ENCODE measurements around the gene ZNF598.

The ZNF598 gene

GRCh38 chr16:2033057-2033908 is 23.7 kb upstream of the ZNF598 start:
- Histone ChIP-seq H3K36me3 (ENCODE audit: control insufficient read depth, low read length) (no peaks in the 10 kb centered on the region), H3K4me3 (ENCODE audit: low read length) (no peak overlapping the region), H3K27ac (ENCODE audit: low read depth, low read length) (no peak overlapping the region), H4K20me1 (ENCODE audit: control insufficient read depth, insufficient read depth, low read depth, low read length) (no peaks in the 10 kb centered on the region), H3K9me3 (ENCODE audit: control insufficient read depth, insufficient read depth, low read length) (no peaks in the 10 kb centered on the region), H3K9me2 (replicated peaks; ENCODE audit: control insufficient read depth, low read length) (no peaks in the 10 kb centered on the region), H3K4me1 (ENCODE audit: control insufficient read depth, low read length) (no peaks in the 10 kb centered on the region), H3K4me2 (ENCODE audit: low read length) (no peak overlapping the region), H3K79me2 (ENCODE audit: control insufficient read depth, low read length) (no peaks in the 10 kb centered on the region), H3K27me3 (ENCODE audit: control insufficient read depth, low read length) (peaks cover 34% of the 10 kb centered on the region), H3F3A (ENCODE audit: control insufficient read depth, insufficient read depth) (no peaks in the 10 kb centered on the region)
- TF ChIP-seq EZH2phosphoT487 (IDR thresholded peaks at IDR 0.05; ENCODE audit: borderline replicate concordance, low read length) (no peak), CTCF (IDR thresholded peaks at IDR 0.05; ENCODE audit: low read depth, low read length, poor library complexity, severe bottlenecking) (no peak)

GRCh38 chr16:2032285-2033056 is 22.9 kb upstream of the ZNF598 start:
- Histone ChIP-seq H4K20me1 (ENCODE audit: control insufficient read depth, insufficient read depth, low read depth, low read length) (no peaks in the 10 kb centered on the region; the same call in 1 of the 2 replicates), H3K79me2 (ENCODE audit: control insufficient read depth, low read length) (no peaks in the 10 kb centered on the region), H3K27ac (ENCODE audit: low read depth, low read length) (no peak overlapping the region), H3K4me2 (ENCODE audit: low read length) (no peak overlapping the region), H3K9me2 (replicated peaks; ENCODE audit: control insufficient read depth, low read length) (no peaks in the 10 kb centered on the region), H3K36me3 (ENCODE audit: control insufficient read depth, low read length) (no peaks in the 10 kb centered on the region), H3K4me1 (ENCODE audit: control insufficient read depth, low read length) (peaks cover 2% of the 10 kb centered on the region; the same call in 1 of the 2 replicates), H3K4me3 (ENCODE audit: low read length) (no peak overlapping the region), H3F3A (ENCODE audit: control insufficient read depth, insufficient read depth) (no peaks in the 10 kb centered on the region), H3K9me3 (ENCODE audit: control insufficient read depth, insufficient read depth, low read length) (no peaks in the 10 kb centered on the region), H3K27me3 (ENCODE audit: control insufficient read depth, low read length) (peaks cover 42% of the 10 kb centered on the region)
- TF ChIP-seq CTCF (IDR thresholded peaks at IDR 0.05; ENCODE audit: low read depth, low read length, poor library complexity, severe bottlenecking) (no peak), EZH2phosphoT487 (IDR thresholded peaks at IDR 0.05; ENCODE audit: borderline replicate concordance, low read length) (no peak)

GRCh38 chr16:2031081-2031577 is 21.5 kb upstream of the ZNF598 start:
- TF ChIP-seq EZH2phosphoT487 (IDR thresholded peaks at IDR 0.05; ENCODE audit: borderline replicate concordance, low read length) (no peak), CTCF (IDR thresholded peaks at IDR 0.05; ENCODE audit: low read depth, low read length, poor library complexity, severe bottlenecking) (no peak)
- Histone ChIP-seq H3K9me3 (ENCODE audit: control insufficient read depth, insufficient read depth, low read length) (no peaks in the 10 kb centered on the region), H3F3A (ENCODE audit: control insufficient read depth, insufficient read depth) (no peaks in the 10 kb centered on the region), H4K20me1 (ENCODE audit: control insufficient read depth, insufficient read depth, low read depth, low read length) (no peaks in the 10 kb centered on the region; the same call in 1 of the 2 replicates), H3K36me3 (ENCODE audit: control insufficient read depth, low read length) (no peaks in the 10 kb centered on the region), H3K27me3 (ENCODE audit: control insufficient read depth, low read length) (peaks cover 52% of the 10 kb centered on the region), H3K79me2 (ENCODE audit: control insufficient read depth, low read length) (no peaks in the 10 kb centered on the region), H3K4me1 (ENCODE audit: control insufficient read depth, low read length) (peaks cover 7% of the 10 kb centered on the region; the same call in 1 of the 2 replicates), H3K4me2 (ENCODE audit: low read length) (no peak overlapping the region), H3K27ac (ENCODE audit: low read depth, low read length) (no peak overlapping the region), H3K4me3 (ENCODE audit: low read length) (no peak overlapping the region), H3K9me2 (replicated peaks; ENCODE audit: control insufficient read depth, low read length) (no peaks in the 10 kb centered on the region)
